Heart left ventricle (tissue), 13 donors: Measurements from ENCODE around the gene PPP1R14D.

Source experiments
- CTCF ChIP-seq, 12 donors: fragments of 200-600 bp; sonication (generic) in 4 of 12; IDR thresholded peaks; one replicate each; pipeline versions ENCODE4 v1.5.0 to v1.8.0; 2018 to 2022; ENCODE audit warnings: antibody characterized with exemption in 12 of 12, mild to moderate bottlenecking in 5 of 12
- POLR2A ChIP-seq, 2 donors: fragments of 450-650 bp; IDR thresholded peaks; one replicate each; pipeline ENCODE4 v1.6.1; 2017; ENCODE audit warnings: antibody characterized with exemption in 2 of 2, mild to moderate bottlenecking in 2 of 2, moderate library complexity in 2 of 2
- donor health status: ischemic (EF 13 %, LVEDD 7.1; RV severe dilation, severe dysfunction).
- donor health status: DM: no; HTN: yes; CAD: no.
- donor health status: DM: no; HTN: no; CAD: no.
- donor health status: ischemic (EF 25% LVEDD 6.9; RV normal size, moderate dysfunction).
- donor health status: ischemic (EF 25% LVEDD 5.7; RV mildly dilated, moderate dysfunction).
- donor health status: ischemic (EF 35%, LVEDD 5.7; RV mildly dilated, moderate dysfunction).
- donor health status: nonischemic (EF 11% LVEDD 7.7; RV severe dilation, severe dysfunction).
- donor health status: DM: yes; HTN: yes; CAD: no.
- donor health status: PGD.
- donor health status: ischemic (EF 29% LVEDD 5.4; RV normal size, mild dysfunction).
- donor health status: nonischemic (EF 23%, LVEDD 6.1; RV moderate dilation, normal function).

DNA sequence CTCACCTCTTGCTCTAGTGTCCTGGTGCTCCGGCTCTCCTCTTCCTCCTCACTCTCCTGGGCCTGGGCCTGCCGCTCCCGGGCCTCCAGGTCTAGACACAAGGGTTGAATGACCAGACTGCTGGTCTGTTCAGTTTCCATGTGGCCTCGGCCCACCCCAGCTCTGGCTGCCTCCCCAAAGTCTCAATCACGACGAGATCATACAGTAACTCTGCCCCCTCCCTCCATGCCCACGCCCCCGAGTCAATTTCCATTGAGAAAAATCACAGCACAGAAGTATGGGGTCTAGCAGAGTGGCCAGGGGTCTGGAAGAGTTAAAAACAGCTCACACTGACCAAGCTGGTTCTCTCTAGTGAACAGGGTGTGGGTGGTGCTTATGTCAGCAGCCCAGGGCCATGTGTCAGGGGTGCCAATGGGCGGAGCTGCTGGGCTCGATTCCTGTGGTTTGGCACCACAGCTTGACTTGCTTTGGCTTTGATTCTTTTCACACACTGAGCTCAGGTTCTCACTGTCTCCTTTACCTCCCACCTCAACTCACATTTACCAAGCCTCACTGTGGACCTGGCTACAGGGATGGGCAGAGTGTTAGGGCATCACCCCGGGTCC lies 51.9 kb downstream of the PPP1R14D start:
- TF ChIP-seq CTCF (IDR thresholded peaks at IDR 0.05) = no peak
- TF ChIP-seq POLR2A (IDR thresholded peaks at IDR 0.05) = no peak
